ENCODE results near the gene DGKI. TPM values are rescaled to one million over a fixed set of nuclear protein-coding genes. Genes with fewer than 3 reads are reported as not detected.

Gene DGKI
- total RNA-seq, 2 experiments from 2014 or later: 0.46 TPM; not detected in 1

DNA sequence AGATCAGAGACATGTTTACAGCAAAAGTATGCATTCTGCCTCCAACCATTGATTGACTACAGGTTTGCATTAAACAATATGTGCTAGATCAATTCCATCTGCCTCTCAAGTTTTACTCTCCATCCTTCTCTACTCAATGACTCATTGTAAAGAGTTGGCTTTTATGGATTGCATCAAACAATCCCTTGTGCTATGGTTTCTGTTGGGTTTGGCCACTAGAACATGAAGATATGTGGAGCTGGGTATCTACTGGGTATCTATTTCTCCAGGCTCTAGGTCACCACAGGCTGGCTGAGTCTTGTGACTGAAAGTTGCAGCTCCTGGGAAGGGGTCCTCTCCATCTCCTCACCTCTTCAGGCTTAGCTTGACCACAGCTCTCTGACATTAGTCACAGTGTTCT, 204.7 kb downstream of the DGKI start:
- Histone ChIP-seq H3K4me2 (ENCODE audit: low read length) (no peak overlapping the region), H2AFZ (ENCODE audit: low read length) (no peak overlapping the region), H3K27ac (ENCODE audit: low read depth, low read length, poor library complexity, severe bottlenecking) (no peak overlapping the region), H3K4me1 (ENCODE audit: insufficient read depth, low read length, poor library complexity, severe bottlenecking) (no peaks in the 10 kb centered on the region), H3K9me2 (ENCODE audit: insufficient read depth, low read length) (no peaks in the 10 kb centered on the region), H3K9me3 (ENCODE audit: low read length) (no peaks in the 10 kb centered on the region), H4K20me1 (ENCODE audit: insufficient read depth, low read length) (no peaks in the 10 kb centered on the region), H3K79me2 (ENCODE audit: insufficient read depth, low read depth, low read length) (no peaks in the 10 kb centered on the region), H3K4me3 (ENCODE audit: low read depth, low read length, poor library complexity, severe bottlenecking) (no peak overlapping the region), H3K36me3 (ENCODE audit: insufficient read depth, low read length) (no peaks in the 10 kb centered on the region)
- no peak for DNase-seq (ENCODE audit: low spot score)
- intact Hi-C loops (cut with micrococcal nuclease; ENCODE audit: unreplicated experiment): no loop called here
- TF ChIP-seq, protein P1, sequence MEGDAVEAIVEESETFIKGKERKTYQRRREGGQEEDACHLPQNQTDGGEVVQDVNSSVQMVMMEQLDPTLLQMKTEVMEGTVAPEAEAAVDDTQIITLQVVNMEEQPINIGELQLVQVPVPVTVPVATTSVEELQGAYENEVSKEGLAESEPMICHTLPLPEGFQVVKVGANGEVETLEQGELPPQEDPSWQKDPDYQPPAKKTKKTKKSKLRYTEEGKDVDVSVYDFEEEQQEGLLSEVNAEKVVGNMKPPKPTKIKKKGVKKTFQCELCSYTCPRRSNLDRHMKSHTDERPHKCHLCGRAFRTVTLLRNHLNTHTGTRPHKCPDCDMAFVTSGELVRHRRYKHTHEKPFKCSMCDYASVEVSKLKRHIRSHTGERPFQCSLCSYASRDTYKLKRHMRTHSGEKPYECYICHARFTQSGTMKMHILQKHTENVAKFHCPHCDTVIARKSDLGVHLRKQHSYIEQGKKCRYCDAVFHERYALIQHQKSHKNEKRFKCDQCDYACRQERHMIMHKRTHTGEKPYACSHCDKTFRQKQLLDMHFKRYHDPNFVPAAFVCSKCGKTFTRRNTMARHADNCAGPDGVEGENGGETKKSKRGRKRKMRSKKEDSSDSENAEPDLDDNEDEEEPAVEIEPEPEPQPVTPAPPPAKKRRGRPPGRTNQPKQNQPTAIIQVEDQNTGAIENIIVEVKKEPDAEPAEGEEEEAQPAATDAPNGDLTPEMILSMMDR (conservative IDR thresholded peaks at IDR 0.05; ENCODE audit: low read length): no peak
- no peak for TF ChIP-seq EZH2phosphoT487 (IDR thresholded peaks at IDR 0.05; ENCODE audit: borderline replicate concordance, low read depth, low read length)
- ChIA-PET CTCF (ENCODE audit: unreplicated experiment) (no interaction called here), POLR2A (no interaction called here)
- no TSS peak for BruUV-seq (replicated peaks)

DNA sequence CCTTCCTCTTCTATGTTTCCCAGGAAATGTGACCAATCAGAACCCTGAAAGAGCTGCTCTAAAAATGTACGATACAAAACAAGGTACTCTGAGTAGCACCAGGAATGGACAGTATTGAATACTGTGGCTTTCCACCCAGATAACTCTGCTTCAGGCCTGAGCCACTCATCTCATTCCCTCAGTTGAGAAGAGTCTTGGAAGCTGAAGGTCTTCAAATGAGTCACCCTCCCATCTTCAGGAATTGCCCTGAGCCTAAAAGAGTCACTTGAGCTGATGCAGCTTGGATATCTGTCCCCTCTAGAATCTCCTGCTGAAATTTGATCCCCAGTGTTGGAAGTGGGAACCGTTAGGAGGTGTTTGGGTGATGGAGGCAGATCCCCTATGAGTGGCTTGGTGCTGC, 210.4 kb downstream of the DGKI start:
- POLR2A ChIA-PET: no interaction called here
- Histone ChIP-seq H3K27ac (ENCODE audit: low read depth, low read length, poor library complexity, severe bottlenecking) (no peak overlapping the region), H2AFZ (ENCODE audit: low read length) (no peak overlapping the region), H3K9me3 (ENCODE audit: low read length) (no peaks in the 10 kb centered on the region), H3K36me3 (ENCODE audit: insufficient read depth, low read length) (no peaks in the 10 kb centered on the region), H3K4me2 (ENCODE audit: low read length) (no peak overlapping the region), H3K79me2 (ENCODE audit: insufficient read depth, low read depth, low read length) (no peaks in the 10 kb centered on the region), H4K20me1 (ENCODE audit: insufficient read depth, low read length) (no peaks in the 10 kb centered on the region), H3K4me3 (ENCODE audit: low read depth, low read length, poor library complexity, severe bottlenecking) (no peak overlapping the region), H3K9me2 (ENCODE audit: insufficient read depth, low read length) (no peaks in the 10 kb centered on the region), H3K4me1 (ENCODE audit: insufficient read depth, low read length, poor library complexity, severe bottlenecking) (no peaks in the 10 kb centered on the region)
- TF ChIP-seq, protein P1 (conservative IDR thresholded peaks at IDR 0.05; ENCODE audit: low read length): no peak
- TF ChIP-seq EZH2phosphoT487 (IDR thresholded peaks at IDR 0.05; ENCODE audit: borderline replicate concordance, low read depth, low read length): no peak
- intact Hi-C loops (cut with micrococcal nuclease; ENCODE audit: unreplicated experiment): no loop called here
- no TSS peak for BruUV-seq (replicated peaks)
- no peak for DNase-seq (ENCODE audit: low spot score)
- CTCF ChIA-PET (ENCODE audit: unreplicated experiment): no interaction called here

DNA sequence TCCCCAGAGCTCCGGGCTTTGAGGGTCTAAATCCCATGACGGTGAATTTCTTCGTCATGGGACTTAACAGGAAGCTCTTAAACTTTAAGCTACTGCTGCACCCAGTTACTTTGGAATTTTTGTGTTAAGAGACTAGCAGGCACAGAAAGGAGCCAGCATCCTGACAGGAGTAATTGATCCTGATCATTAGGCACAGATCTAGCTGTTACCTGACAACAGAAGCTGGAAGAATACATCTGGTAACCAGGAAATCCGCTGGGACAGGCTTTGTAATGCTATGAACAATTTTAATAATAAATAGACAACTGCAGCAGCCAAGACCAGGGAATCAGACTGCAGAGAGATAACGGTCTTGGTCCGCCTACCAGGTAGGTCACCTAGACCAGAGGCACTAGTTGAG, 210.9 kb downstream of the DGKI start:
- POLR2A ChIA-PET: no interaction called here

More for the DNA sequence above, 210.9 kb downstream of the DGKI start:
- Histone ChIP-seq H3K4me2 (ENCODE audit: low read length) (no peak overlapping the region), H3K27ac (ENCODE audit: low read depth, low read length, poor library complexity, severe bottlenecking) (no peak overlapping the region), H3K9me3 (ENCODE audit: low read length) (no peaks in the 10 kb centered on the region), H3K36me3 (ENCODE audit: insufficient read depth, low read length) (no peaks in the 10 kb centered on the region), H4K20me1 (ENCODE audit: insufficient read depth, low read length) (no peaks in the 10 kb centered on the region), H3K4me3 (ENCODE audit: low read depth, low read length, poor library complexity, severe bottlenecking) (no peak overlapping the region), H3K4me1 (ENCODE audit: insufficient read depth, low read length, poor library complexity, severe bottlenecking) (no peaks in the 10 kb centered on the region), H3K9me2 (ENCODE audit: insufficient read depth, low read length) (no peaks in the 10 kb centered on the region), H3K79me2 (ENCODE audit: insufficient read depth, low read depth, low read length) (no peaks in the 10 kb centered on the region), H2AFZ (ENCODE audit: low read length) (no peak overlapping the region)
- TF ChIP-seq, protein P1 (conservative IDR thresholded peaks at IDR 0.05; ENCODE audit: low read length): no peak
- no peak for TF ChIP-seq EZH2phosphoT487 (IDR thresholded peaks at IDR 0.05; ENCODE audit: borderline replicate concordance, low read depth, low read length)
- CTCF ChIA-PET (ENCODE audit: unreplicated experiment): no interaction called here
- DNase-seq (ENCODE audit: low spot score): no peak
- BruUV-seq (replicated peaks): no TSS peak
- intact Hi-C loops (cut with micrococcal nuclease; ENCODE audit: unreplicated experiment): no loop called here
